HuH-7.5 (cell line): ENCODE results near the gene SPINK1.
"Not testable (repeated sequence)": the region's sequence is repeated elsewhere in the genome, so short reads cannot be mapped to it uniquely, and the experiment has no call there.

ENCODE experiments used
- DNase-seq: peaks from one replicate; pipeline ENCODE4 v3.0.0; 2011; ENCODE audit warnings: low spot score

The SPINK1 gene

GRCh38 chr5:147831465-147831864, at the start of gene SPINK1:
Gene SPINK1 (minus strand): TSS chr5:147831671. CDS start chr5:147831577, 94 bp downstream.
- DNase-seq = peak; percentile 31

GRCh38 chr5:147880487-147880886, 49.0 kb upstream of the SPINK1 start:
- no peak for DNase-seq

- DNase-seq = no peak
These were observed 48.3 kb upstream of the SPINK1 start for GRCh38 chr5:147879784-147880183.

- DNase-seq = no peak
These were observed 46.7 kb upstream of the SPINK1 start, which contains the start of gene SCGB3A2 for GRCh38 chr5:147878066-147878759. Gene SCGB3A2 (plus strand): TSS chr5:147878711. CDS start chr5:147878804, 93 bp downstream.

- DNase-seq = no peak
These were observed 45.2 kb upstream of the SPINK1 start for GRCh38 chr5:147876626-147877025.

GRCh38 chr5:147876141-147876540, 44.7 kb upstream of the SPINK1 start:
- no peak for DNase-seq

GRCh38 chr5:147874910-147875367, 43.5 kb upstream of the SPINK1 start:
- DNase-seq = no peak

GRCh38 chr5:147874118-147874875, 42.8 kb upstream of the SPINK1 start:
- not testable (repeated sequence) for DNase-seq

GRCh38 chr5:147872744-147873435, 41.4 kb upstream of the SPINK1 start:
- DNase-seq = not testable (repeated sequence)

GRCh38 chr5:147871980-147872549, 40.6 kb upstream of the SPINK1 start:
- not testable (repeated sequence) for DNase-seq

GRCh38 chr5:147869892-147870291, 38.4 kb upstream of the SPINK1 start:
- DNase-seq = not testable (repeated sequence)

GRCh38 chr5:147869112-147869511, 37.6 kb upstream of the SPINK1 start:
- DNase-seq = no peak

GRCh38 chr5:147863454-147864158, 32.1 kb upstream of the SPINK1 start:
- DNase-seq = no peak

- no peak for DNase-seq
These were observed 29.2 kb upstream of the SPINK1 start for GRCh38 chr5:147860641-147861025.

GRCh38 chr5:147859962-147860640, 28.6 kb upstream of the SPINK1 start:
- no peak for DNase-seq

- no peak for DNase-seq
These were observed 27.1 kb upstream of the SPINK1 start for GRCh38 chr5:147858565-147858964.

- DNase-seq = peak; percentile 13
These were observed 26.0 kb upstream of the SPINK1 start for GRCh38 chr5:147857302-147858129.

- no peak for DNase-seq
These were observed 25.3 kb upstream of the SPINK1 start for GRCh38 chr5:147856801-147857200.

- DNase-seq = no peak
These were observed 24.3 kb upstream of the SPINK1 start for GRCh38 chr5:147855774-147856069.
